Activated effector memory CD4-positive, alpha-beta T cell treated with Interleukin-2 at 50 U/mL for 16 hours (primary cell): ENCODE measurements around the gene KIF26A.

ENCODE experiments used
- DNase-seq: peaks from one replicate; pipeline ENCODE4 v3.0.0-alpha.2; 2020

KIF26A gene

GRCh38 chr14:104113631-104114420 lies 24.6 kb upstream of the KIF26A start:
- no peak for DNase-seq

- no peak for DNase-seq
Measured at GRCh38 chr14:104114421-104115130, 23.8 kb upstream of the KIF26A start.

- no peak for DNase-seq
Measured at GRCh38 chr14:104115131-104115600, 23.2 kb upstream of the KIF26A start.

DNA sequence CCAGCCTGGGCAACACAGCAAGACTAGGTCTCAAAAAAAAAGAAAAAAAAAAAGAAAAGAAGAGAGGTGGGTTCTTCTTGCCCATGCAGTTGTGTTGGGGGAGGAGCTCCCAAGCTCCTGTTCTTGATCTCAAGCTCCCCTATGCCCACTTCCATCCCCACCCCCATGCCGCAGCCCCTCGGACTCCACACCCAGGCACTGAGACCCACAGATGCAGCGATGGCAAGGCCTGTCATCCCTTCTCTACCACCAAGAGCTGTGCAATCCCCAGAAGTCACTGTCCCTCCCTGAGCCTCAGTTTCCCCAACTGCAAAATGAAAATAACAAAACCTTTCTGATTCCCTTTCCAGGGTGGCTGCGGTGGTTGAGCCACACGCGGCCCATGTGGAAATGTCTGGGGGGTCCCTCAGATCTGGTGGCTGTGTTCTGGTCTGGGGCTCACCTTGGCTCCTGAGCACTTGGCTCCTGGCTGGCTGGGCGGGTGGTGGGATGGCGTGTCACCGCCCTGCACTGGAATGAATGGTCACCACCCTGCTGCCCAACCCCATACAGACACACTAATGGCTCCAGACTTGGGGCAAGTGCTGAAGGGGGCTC lies 22.6 kb upstream of the KIF26A start:
- no peak for DNase-seq

DNA sequence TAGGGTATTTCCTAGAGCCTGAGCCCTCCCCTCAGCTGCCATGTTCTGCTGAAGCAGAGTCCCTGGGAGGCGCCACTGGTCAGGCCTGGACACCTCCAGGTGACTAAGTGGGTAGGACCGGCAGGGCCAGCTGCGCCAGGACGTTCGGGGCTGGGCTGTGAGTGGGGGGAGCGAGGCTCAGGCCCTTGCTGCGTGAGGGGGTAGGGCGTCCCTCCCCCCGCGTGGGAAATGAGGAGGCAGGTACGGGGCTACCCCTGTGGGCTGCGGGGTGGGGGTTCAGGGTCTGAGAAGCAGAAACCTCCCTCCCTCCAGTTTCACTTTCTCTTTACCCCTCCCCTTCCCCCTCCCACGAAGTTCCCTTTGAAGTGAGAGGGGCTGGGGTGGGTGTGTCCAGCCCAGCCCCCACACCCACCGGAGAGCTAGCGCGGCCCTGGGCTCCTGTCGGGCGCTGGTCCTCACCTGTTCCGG lies 22.1 kb upstream of the KIF26A start:
- no peak for DNase-seq

DNA sequence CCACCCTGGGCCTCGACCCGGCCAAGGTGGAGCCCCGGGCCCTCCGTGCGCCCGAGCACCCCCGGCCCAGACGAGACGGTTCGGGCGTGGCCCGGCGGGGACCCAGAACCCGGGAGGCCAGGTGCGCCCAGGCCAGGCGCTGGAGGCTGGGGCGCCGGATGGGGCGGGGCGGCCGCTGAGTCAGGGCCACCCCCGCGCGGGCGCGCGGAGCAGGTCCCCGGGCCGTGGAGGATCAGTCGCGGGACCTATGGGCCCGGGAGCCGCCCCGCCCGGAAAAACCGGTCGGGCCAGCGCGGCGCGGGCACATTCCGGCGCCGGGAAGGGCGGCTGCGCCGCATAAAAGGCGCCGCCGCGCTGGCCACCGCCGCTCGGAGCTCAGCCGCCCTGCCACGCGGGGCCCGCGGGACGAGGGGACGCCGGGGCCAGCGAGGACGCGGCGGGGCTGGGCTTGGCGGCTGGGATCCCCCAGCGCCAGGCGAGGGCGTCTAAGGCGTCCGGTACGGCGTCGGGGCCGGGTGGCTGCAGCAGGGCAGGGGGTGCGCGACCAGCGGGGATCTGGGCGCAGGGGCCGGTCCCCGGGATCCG lies 21.5 kb upstream of the KIF26A start:
- DNase-seq, result no peak

DNA sequence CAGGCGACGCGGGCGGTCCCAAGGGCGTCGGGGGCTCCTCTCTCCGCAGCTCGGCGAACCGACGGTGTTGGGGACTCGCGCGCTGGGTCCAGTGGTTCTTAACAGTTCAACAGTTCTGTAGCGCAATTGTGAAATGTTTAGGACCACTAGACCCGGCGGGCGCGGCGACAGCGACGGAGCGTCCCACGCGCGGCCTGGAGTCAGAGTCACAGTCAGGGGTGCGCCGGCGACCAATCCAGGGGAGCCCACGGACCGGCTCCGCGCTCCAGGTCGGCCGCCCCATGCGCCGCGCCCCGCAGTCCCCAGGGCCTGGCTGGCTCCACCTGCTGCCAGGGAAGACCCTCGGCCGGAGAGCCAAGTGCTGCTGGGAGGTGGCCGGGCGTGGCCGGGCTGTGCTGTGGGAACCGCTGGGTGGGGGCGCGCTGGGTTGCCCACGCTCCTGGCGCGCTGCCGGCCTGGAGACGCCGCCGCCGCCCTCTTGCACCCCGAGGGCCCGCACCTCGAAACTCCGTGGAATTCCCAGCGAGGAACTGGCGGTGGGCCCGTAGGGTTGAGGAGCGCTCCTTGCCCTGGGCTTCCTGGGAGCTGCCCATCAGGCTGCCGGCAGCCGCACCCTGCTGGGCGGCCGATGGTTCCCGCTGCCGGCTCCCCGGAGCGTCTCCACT lies 20.9 kb upstream of the KIF26A start:
- DNase-seq, result no peak

GRCh38 chr14:104118006-104118844 lies 20.2 kb upstream of the KIF26A start:
- DNase-seq, result no peak

GRCh38 chr14:104119119-104119487 lies 19.3 kb upstream of the KIF26A start:
- DNase-seq, result no peak

GRCh38 chr14:104119488-104120251 lies 18.7 kb upstream of the KIF26A start:
- DNase-seq, result no peak

GRCh38 chr14:104120281-104120741 lies 18.1 kb upstream of the KIF26A start:
- DNase-seq, result no peak

DNA sequence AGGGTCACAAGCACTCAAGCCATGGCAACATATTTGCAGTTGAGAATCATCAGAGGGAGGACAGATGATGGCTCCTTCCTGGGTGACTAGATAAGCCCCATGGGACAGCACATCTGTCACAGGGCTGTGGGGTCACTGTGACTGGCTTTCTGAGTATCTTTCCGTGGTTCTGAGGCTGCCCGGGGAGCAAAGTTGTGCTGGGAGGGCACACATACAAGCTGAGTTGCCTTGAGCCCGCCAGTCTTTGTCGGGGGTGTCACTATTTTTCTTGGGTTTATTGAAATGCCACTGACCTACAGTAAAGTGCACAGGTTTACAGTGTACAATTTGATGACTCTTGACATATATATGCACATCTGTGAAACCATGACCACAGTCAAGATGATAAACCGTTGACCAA lies 17.2 kb upstream of the KIF26A start:
- no peak for DNase-seq

GRCh38 chr14:104123879-104124278 lies 14.5 kb upstream of the KIF26A start:
- DNase-seq, result no peak

DNA sequence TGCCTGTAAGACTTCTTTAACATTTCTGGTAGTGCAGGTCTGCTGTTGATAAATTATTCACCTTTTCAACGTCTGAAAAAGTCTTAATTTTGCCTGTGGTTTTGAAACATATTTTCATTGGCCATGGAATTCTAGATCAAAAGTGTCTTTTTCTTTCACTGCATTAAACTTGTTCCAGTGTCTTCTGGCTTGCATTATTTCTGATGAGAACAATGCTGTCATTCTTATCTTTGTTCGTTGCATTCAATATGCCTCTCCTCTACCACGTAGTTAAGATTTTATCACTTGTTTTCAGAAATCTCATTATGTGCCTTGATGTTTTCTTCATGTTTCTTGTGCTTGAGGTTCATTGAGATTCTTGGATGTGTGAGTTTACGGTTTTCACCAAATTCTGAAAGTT lies 13.4 kb upstream of the KIF26A start:
- DNase-seq, result no peak

GRCh38 chr14:104126753-104127152 lies 11.6 kb upstream of the KIF26A start:
- no peak for DNase-seq

- no peak for DNase-seq
Measured at GRCh38 chr14:104128981-104129380, 9.4 kb upstream of the KIF26A start.

- no peak for DNase-seq
Measured at GRCh38 chr14:104129556-104129955, 8.8 kb upstream of the KIF26A start.

DNA sequence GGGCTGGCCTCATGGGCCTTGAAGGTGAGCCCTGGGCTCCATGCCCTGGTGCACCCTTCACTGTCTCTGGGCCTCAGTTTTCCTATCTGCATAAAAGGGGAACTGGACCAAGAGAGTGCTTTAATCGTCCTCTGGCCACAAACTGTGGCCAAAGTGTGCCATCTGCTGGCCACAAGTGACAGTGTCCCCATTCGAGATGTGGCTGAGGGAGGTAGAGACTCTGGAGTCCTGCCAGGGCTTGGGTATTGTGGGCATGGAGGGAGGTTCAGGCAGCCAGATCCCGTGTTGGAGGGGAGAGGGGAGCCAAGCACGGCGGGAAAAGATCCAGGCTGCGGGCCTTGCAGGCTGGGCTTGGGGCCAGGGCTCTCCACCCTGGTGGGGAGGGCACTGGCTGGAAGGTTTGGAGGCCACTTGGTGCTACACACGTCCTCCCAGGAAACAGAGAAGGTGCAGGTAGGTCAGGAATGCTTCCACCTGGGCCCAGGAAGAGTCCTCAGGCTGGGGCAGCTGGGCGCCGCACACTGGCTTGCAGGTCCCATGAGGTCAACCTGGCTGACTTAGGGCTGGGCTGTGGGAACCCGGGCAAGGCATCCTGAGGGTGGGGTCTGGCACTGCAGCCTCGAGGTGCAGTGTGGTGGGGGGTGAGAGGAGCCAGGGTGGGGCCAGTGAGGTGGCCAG lies 7.3 kb upstream of the KIF26A start:
- DNase-seq, result no peak

- DNase-seq, result no peak
Measured at GRCh38 chr14:104131968-104132732, 6.2 kb upstream of the KIF26A start.

DNA sequence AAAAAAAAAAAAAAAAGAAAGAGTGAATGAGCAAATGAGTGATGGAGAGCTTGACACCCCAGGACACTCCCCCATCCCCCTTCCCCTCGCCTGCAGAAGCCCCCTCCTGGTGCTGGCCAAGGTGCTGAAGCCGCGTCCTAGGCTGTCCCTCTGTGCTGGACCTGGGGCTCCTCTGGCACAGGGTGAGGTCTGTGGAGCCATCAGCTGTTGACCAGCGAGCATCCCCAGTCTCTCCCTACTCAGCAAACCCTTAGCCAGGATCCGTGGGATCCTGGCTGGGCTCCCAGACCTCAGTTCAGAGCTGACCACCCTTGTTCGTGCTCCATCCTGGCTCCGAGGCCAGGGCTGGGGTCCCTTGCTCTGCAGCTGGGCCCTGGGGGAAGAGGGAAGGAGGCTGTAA lies 5.4 kb upstream of the KIF26A start:
- DNase-seq, result no peak
